Right cardiac atrium (tissue), 5 donors: Measurements from ENCODE around the gene NOL9. TPM values are rescaled to one million over a fixed set of nuclear protein-coding genes. Genes with fewer than 3 reads are reported as not detected.

Experiments used
- ATAC-seq, 2 donors: fragments of 200-7000 bp; cut with Tn5 transposase; one replicate each; pipeline versions ENCODE4 v1.8.0 to v1.9.1; 2020; ENCODE audit warnings: moderate library complexity in 2 of 2, mild to moderate bottlenecking in 1 of 2
- DNase-seq, 3 donors: peaks; one replicate each; pipeline ENCODE4 v3.0.0-alpha.2; 2020
- H3K27ac ChIP-seq: one replicate; pipeline ENCODE4 v1.5.1; 2013; ENCODE audit warnings: mild to moderate bottlenecking, low read length, control low read depth, moderate library complexity
- H3K27me3 ChIP-seq: one replicate; pipeline ENCODE4 v1.6.1; 2013; ENCODE audit not compliant: control insufficient read depth, insufficient read depth
- H3K4me1 ChIP-seq: one replicate; pipeline ENCODE4 v1.6.1; 2013; ENCODE audit warnings: low read length; ENCODE audit not compliant: control insufficient read depth, insufficient read depth
- H3K4me3 ChIP-seq: one replicate; pipeline ENCODE4 v1.5.1; 2013; ENCODE audit warnings: low read length, control low read depth
- H3K9me3 ChIP-seq: one replicate; pipeline ENCODE4 v1.6.1; 2013; ENCODE audit warnings: low read length; ENCODE audit not compliant: control insufficient read depth
- WGBS: extraction: QIAGEN DNeasy Blood & Tissue Kit; methylation state at CpG from one replicate; pipeline ENCODE4 v1.1.7; 2013; 5-methylcytosine and 5-hydroxymethylcytosine counted together
- intact Hi-C, 4 donors: fragments of 100-400 bp; cut with DNase I; formaldehyde crosslinking; loops; one replicate each; pipeline versions ENCODE4 v1.11.0 to v1.14.0; 2022 to 2023
- polyA plus RNA-seq: library from polyadenylated mRNA; stranded (reverse); fragments of 200-250 nt; gene quantifications from one replicate; pipeline ENCODE4 v1.2.3, GENCODE V29; 2013
- total RNA-seq, 4 donors: library from RNA; stranded (reverse); fragmentation: NEBNext Ultra II Directional; extraction: Animal tissue kit (Norgen Biotek cat#: 25700); gene quantifications; one replicate each; pipeline ENCODE4 v1.2.1, GENCODE V29; 2021
- donor health status: healthy with polysubstance abuse.
- donor health status: DM: no; HTN: yes; CAD: no.
- donor health status: DM: no; HTN: no; CAD: no.
- donor health status: DM: no; HTN: yes; CAD: no; lungs with severe emphysema.
- donor health status: DM: yes; HTN: yes; CAD: no.

NOL9 gene
- total and polyA plus RNA-seq, 5 donors = 6.0 to 17.1 (median 15.5) TPM

GRCh38 chr1:6500544-6501278 lies 53.6 kb downstream of the NOL9 start:
- intact Hi-C loops = no loop called here
- Histone ChIP-seq H3K27me3 (no peaks in the 10 kb centered on the region), H3K27ac (no peak overlapping the region), H3K4me3 (no peak overlapping the region), H3K4me1 (peaks cover 5% of the 10 kb centered on the region), H3K9me3 (no peaks in the 10 kb centered on the region)
- DNase-seq = peak; percentile 60 to 90 (median 89)
- WGBS = 62% methylated on average over 27 of the region's 27 CpGs
- ATAC-seq = peak; percentile 28 to 38

- DNase-seq (no peak), ATAC-seq (no peak)
- no peak overlapping the region for H3K4me3 ChIP-seq
- WGBS = 81% methylated on average over 4 of the region's 4 CpGs
- H3K27me3 ChIP-seq = no peaks in the 10 kb centered on the region
- intact Hi-C loops = no loop called here
- peaks cover 5% of the 10 kb centered on the region for H3K4me1 ChIP-seq
- no peaks in the 10 kb centered on the region for H3K9me3 ChIP-seq
- H3K27ac ChIP-seq = no peak overlapping the region
Measured at GRCh38 chr1:6499296-6499695, 55.0 kb downstream of the NOL9 start.

GRCh38 chr1:6498576-6499111 lies 55.7 kb downstream of the NOL9 start:
- Histone ChIP-seq H3K9me3 (no peaks in the 10 kb centered on the region), H3K4me3 (no peak overlapping the region), H3K27me3 (no peaks in the 10 kb centered on the region), H3K4me1 (peaks cover 5% of the 10 kb centered on the region), H3K27ac (no peak overlapping the region)
- 61% methylated on average over 13 of the region's 13 CpGs for WGBS
- DNase-seq = no peak
- peak in 1 of 2 donors; percentile 1 for ATAC-seq
- intact Hi-C loops = no loop called here

- intact Hi-C loops = no loop called here
- Histone ChIP-seq H3K27ac (no peak overlapping the region), H3K4me1 (peaks cover 5% of the 10 kb centered on the region), H3K27me3 (no peaks in the 10 kb centered on the region), H3K4me3 (peak overlapping the region; percentile 81), H3K9me3 (no peaks in the 10 kb centered on the region)
- DNase-seq (no peak), ATAC-seq (no peak)
- 48% methylated on average over 20 of the region's 20 CpGs for WGBS
Measured at GRCh38 chr1:6497867-6498575, 56.3 kb downstream of the NOL9 start.

- Histone ChIP-seq H3K4me1 (peaks cover 5% of the 10 kb centered on the region), H3K27ac (no peak overlapping the region), H3K9me3 (no peaks in the 10 kb centered on the region), H3K27me3 (no peaks in the 10 kb centered on the region), H3K4me3 (peak overlapping the region; percentile 81)
- WGBS = under 1% methylated on average over 74 of the region's 74 CpGs
- peak; percentile 30 to 41 for ATAC-seq
- intact Hi-C loops = no loop called here
- DNase-seq = peak; percentile 52 to 86 (median 86)
Measured at GRCh38 chr1:6497215-6497866, 57.0 kb downstream of the NOL9 start.

- intact Hi-C loops = no loop called here
- H3K27ac ChIP-seq = no peak overlapping the region
- H3K9me3 ChIP-seq = no peaks in the 10 kb centered on the region
- no peak for DNase-seq
- H3K4me3 ChIP-seq = peak overlapping the region; percentile 81
- no peak for ATAC-seq
- WGBS = 6% methylated on average over 21 of the region's 21 CpGs
- peaks cover 5% of the 10 kb centered on the region for H3K4me1 ChIP-seq
- no peaks in the 10 kb centered on the region for H3K27me3 ChIP-seq
Measured at GRCh38 chr1:6496890-6497214, 57.5 kb downstream of the NOL9 start.

- H3K27ac ChIP-seq = no peak overlapping the region
- no peaks in the 10 kb centered on the region for H3K9me3 ChIP-seq
- WGBS = 39% methylated on average over 13 of the region's 13 CpGs
- intact Hi-C loops = no loop called here
- peaks cover 2% of the 10 kb centered on the region for H3K4me1 ChIP-seq
- ATAC-seq (no peak), DNase-seq (no peak)
- H3K4me3 ChIP-seq = peak overlapping the region; percentile 81
- no peaks in the 10 kb centered on the region for H3K27me3 ChIP-seq
Measured at GRCh38 chr1:6496365-6496721, 58.0 kb downstream of the NOL9 start.

- no peak overlapping the region for H3K4me3 ChIP-seq
- intact Hi-C loops = no loop called here
- H3K27ac ChIP-seq = no peak overlapping the region
- H3K27me3 ChIP-seq = no peaks in the 10 kb centered on the region
- no peak for ATAC-seq
- DNase-seq = no peak
- peaks cover 2% of the 10 kb centered on the region for H3K4me1 ChIP-seq
- 83% methylated on average over 14 of the region's 14 CpGs for WGBS
- no peaks in the 10 kb centered on the region for H3K9me3 ChIP-seq
Measured at GRCh38 chr1:6495540-6496364, 58.6 kb downstream of the NOL9 start.

- peaks cover 2% of the 10 kb centered on the region for H3K4me1 ChIP-seq
- intact Hi-C loops = no loop called here
- H3K9me3 ChIP-seq = no peaks in the 10 kb centered on the region
- ATAC-seq (no peak), DNase-seq (no peak)
- WGBS = 59% methylated on average over 13 of the region's 13 CpGs
- no peak overlapping the region for H3K4me3 ChIP-seq
- no peaks in the 10 kb centered on the region for H3K27me3 ChIP-seq
- no peak overlapping the region for H3K27ac ChIP-seq
Measured at GRCh38 chr1:6495041-6495441, 59.3 kb downstream of the NOL9 start.

GRCh38 chr1:6494627-6495026 lies 59.7 kb downstream of the NOL9 start:
- no peaks in the 10 kb centered on the region for H3K27me3 ChIP-seq
- H3K27ac ChIP-seq = no peak overlapping the region
- DNase-seq (no peak), ATAC-seq (no peak)
- peaks cover 2% of the 10 kb centered on the region for H3K4me1 ChIP-seq
- H3K4me3 ChIP-seq = no peak overlapping the region
- WGBS = 77% methylated on average over 4 of the region's 4 CpGs
- intact Hi-C loops = no loop called here
- H3K9me3 ChIP-seq = no peaks in the 10 kb centered on the region
